Neural cell (in vitro differentiated cells): Measurements from ENCODE around the gene GNPTG.

Experiments
- EZH2 ChIP-seq: fragments of 200-600, 300-800 bp; shearing (Covaris generic), sonication (generic); IDR thresholded peaks from 2 replicates; pipeline ENCODE4 v1.6.1; 2014; ENCODE audit warnings: antibody characterized with exemption, low read length, borderline replicate concordance, mild to moderate bottlenecking; ENCODE audit not compliant: insufficient read depth, poor library complexity, severe bottlenecking
- MXI1 ChIP-seq: fragments of 450-650 bp; conservative IDR thresholded peaks from 2 replicates; pipeline ENCODE4 v1.6.1; 2014; ENCODE audit warnings: antibody characterized with exemption, mild to moderate bottlenecking; ENCODE audit not compliant: poor library complexity, severe bottlenecking
- POLR2AphosphoS5 ChIP-seq: IDR thresholded peaks from 2 replicates; pipeline ENCODE4 v1.6.1; 2012
- RAD21 ChIP-seq: fragments of 450-650 bp; conservative IDR thresholded peaks from 2 replicates; pipeline ENCODE4 v1.6.1; 2014; ENCODE audit warnings: antibody characterized with exemption, mild to moderate bottlenecking, moderate library complexity
- SMC3 ChIP-seq: fragments of 450-650 bp; conservative IDR thresholded peaks from 2 replicates; pipeline ENCODE4 v1.6.1; 2014; ENCODE audit warnings: antibody characterized with exemption, mild to moderate bottlenecking, moderate library complexity; ENCODE audit not compliant: poor library complexity
- TF ChIP-seq, protein P1 (sequence below): fragments of 450-650 bp; IDR thresholded peaks from 2 replicates; pipeline ENCODE4 v1.5.1; 2014; ENCODE audit warnings: antibody characterized with exemption, mild to moderate bottlenecking, moderate library complexity; ENCODE audit not compliant: poor library complexity, severe bottlenecking

- TF ChIP-seq POLR2AphosphoS5 = no peak
- TF ChIP-seq, protein P1, sequence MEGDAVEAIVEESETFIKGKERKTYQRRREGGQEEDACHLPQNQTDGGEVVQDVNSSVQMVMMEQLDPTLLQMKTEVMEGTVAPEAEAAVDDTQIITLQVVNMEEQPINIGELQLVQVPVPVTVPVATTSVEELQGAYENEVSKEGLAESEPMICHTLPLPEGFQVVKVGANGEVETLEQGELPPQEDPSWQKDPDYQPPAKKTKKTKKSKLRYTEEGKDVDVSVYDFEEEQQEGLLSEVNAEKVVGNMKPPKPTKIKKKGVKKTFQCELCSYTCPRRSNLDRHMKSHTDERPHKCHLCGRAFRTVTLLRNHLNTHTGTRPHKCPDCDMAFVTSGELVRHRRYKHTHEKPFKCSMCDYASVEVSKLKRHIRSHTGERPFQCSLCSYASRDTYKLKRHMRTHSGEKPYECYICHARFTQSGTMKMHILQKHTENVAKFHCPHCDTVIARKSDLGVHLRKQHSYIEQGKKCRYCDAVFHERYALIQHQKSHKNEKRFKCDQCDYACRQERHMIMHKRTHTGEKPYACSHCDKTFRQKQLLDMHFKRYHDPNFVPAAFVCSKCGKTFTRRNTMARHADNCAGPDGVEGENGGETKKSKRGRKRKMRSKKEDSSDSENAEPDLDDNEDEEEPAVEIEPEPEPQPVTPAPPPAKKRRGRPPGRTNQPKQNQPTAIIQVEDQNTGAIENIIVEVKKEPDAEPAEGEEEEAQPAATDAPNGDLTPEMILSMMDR = no peak
- TF ChIP-seq SMC3 = no peak
- no peak for TF ChIP-seq EZH2
- no peak for TF ChIP-seq MXI1
- TF ChIP-seq RAD21 = no peak
These were observed 43.8 kb downstream of the GNPTG start for GRCh38 chr16:1395444-1396031.
